HG02588 (cell line): ENCODE data around the gene SNX14.

Source experiments
- ATAC-seq: cut with Tn5 transposase; IDR thresholded peaks from one replicate; pipeline ENCODE4 v1.9.1; 2021; ENCODE audit warnings: mild to moderate bottlenecking, moderate library complexity; ENCODE audit not compliant: unreplicated experiment

Gene SNX14

GRCh38 chr6:85465762-85466161 is 127.9 kb downstream of the SNX14 start:
- ATAC-seq: peak; percentile 49

DNA sequence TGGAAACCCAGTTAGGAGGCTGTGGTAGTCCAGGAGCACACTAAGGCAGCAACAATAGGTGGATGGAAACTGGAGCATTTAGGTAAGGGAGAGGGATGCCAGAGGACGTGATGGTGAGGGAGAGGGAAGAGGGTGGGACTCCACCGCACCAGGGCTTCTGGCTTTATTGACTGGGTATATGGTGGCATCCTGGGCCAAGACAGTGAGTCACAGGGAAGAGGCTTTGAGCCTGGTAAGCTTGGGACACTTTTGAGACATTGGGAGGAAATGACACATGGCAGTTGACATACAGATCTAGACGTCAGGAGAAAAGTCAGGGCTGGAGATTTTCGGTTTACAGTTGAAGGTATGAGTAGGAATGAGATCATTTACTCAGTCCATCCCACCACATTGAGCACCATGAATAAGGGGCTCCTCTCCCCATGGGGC is 128.9 kb downstream of the SNX14 start:
- no peak for ATAC-seq

DNA sequence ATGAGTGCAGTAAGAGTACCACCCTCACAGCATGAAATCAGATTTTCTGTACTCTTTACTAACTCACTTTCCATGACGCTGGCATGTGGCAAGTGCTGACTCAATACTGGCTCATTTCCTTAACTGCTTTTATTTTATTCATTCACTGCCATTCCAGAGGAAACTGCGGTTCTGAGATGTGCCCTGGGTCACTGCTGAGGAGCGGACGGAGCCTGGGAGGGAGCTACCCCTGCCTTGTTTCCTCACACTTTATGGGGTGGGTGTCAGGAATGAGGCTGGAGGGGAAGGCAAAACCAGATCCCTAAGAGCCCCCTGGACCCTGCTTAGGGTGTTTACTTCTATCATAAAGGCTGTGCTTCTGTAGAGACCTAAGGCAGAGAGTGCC is 129.4 kb downstream of the SNX14 start:
- no peak for ATAC-seq

GRCh38 chr6:85463621-85464259 is 129.9 kb downstream of the SNX14 start:
- ATAC-seq: no peak

DNA sequence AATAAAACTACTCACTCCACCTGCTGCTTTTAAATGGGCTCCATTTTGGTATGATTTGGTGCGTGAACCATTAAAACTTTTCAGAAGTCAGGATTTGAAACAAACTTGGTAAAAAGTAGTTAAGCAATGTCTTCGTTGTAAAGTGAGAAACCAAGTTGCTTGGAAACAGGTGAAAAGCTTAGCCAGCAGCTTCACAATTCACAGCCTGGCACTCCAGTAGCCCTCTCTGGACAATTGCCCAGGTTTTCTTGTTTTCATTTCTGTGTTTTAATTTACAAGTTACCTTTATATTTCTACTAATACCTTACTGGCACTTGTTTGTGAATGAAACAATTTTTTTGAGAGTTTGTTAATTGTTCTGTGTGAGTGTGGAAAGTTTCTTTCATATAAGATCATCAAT is 131.0 kb downstream of the SNX14 start:
- ATAC-seq: no peak

DNA sequence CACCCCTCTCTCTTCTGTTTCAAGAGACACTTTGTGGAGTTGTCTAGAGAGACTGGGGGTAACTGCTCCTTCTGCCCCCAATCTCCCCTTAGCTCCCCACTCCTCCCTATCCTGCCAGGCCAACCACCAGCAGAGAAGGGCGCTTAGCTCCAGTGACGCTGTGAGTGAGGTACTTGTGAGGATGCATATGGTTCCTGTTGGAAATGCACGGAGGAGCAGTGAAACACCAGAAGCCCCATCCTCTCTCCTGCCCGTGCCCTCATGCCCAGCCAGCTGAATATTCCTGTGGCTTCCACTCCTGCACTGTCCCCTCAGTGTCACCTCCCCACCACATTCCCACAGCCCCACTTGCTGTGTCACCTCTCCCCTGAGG is 131.9 kb downstream of the SNX14 start:
- ATAC-seq: no peak

DNA sequence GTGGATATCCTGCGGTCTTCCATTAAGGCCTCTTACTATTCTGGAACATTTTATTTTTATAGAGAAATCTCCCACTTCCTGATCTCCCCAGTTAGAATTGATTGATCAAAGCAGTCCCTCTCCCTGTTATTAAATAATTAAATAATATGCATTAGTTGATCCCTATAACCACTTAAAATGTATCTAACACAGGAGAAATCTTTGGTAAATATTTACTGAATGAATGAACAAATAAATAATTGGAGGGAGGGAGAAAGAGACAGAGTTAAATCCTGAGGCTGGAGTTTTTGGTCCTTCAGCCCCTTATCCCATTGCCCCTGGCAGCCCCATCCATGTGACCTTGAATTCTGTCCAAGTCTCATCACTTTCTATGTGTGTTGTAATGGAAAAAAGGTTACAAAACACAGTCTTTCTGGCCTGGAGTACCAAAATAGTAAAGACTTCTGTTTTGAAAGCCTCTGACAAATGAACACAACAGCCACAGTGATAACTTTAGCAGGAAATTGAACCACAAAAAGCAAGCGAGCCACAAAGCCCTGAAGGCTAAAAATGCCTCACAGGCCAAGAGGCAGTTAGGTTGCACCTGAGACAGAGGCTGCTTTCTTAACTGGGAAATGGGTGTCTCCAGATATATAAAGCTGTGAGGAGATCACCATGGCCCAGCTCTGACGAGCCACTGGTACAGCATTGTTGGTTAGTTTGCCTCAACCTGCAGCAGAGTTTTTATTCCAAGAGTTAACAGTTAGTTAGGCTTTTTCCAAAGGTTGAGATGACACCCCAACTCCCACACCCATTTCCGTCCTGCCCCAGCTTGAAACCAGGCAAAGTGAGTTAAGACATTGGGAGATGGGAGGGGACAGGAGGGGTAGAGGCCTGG is 132.5 kb downstream of the SNX14 start:
- ATAC-seq: peak; percentile 79

GRCh38 chr6:85460154-85460920 is 133.3 kb downstream of the SNX14 start:
- peak; percentile 36 for ATAC-seq

GRCh38 chr6:85459224-85459901 is 134.3 kb downstream of the SNX14 start:
- ATAC-seq: no peak

- no peak for ATAC-seq
These were observed 134.9 kb downstream of the SNX14 start for GRCh38 chr6:85458782-85459181.

- no peak for ATAC-seq
These were observed 135.5 kb downstream of the SNX14 start for GRCh38 chr6:85458184-85458583.

GRCh38 chr6:85456782-85457181 is 136.9 kb downstream of the SNX14 start:
- ATAC-seq: no peak
